Peyer's patch (tissue), 4 donors: ENCODE data around the gene IGSF8. TPM values are rescaled to one million over a fixed set of nuclear protein-coding genes. Genes with fewer than 3 reads are reported as not detected.

ENCODE experiments used
- DNase-seq, 3 donors: peaks; one replicate each; pipeline ENCODE4 v3.0.0-alpha.2; 2017 to 2019
- H3K27ac ChIP-seq, 4 donors: fragments of 200-600 bp; sonication (generic); one replicate each; pipeline ENCODE4 v1.5.1; 2016 to 2019
- H3K27me3 ChIP-seq, 2 donors: fragments of 200-600 bp; sonication (generic); one replicate each; pipeline ENCODE4 v1.5.1; 2019
- H3K36me3 ChIP-seq, 3 donors: fragments of 200-600 bp; sonication (generic); one replicate each; pipeline ENCODE4 v1.5.1; 2016 to 2019
- H3K4me1 ChIP-seq, 4 donors: fragments of 200-600 bp; sonication (generic); one replicate each; pipeline ENCODE4 v1.5.1; 2016 to 2019
- H3K4me3 ChIP-seq, 4 donors: fragments of 200-600 bp; sonication (generic); 1 replicate in 3 of 4; 2 replicates in 1 of 4; pipeline ENCODE4 v1.5.1; 2016 to 2019; ENCODE audit warnings: mild to moderate bottlenecking in 1 of 4
- H3K9me3 ChIP-seq, 4 donors: fragments of 200-600 bp; sonication (generic); one replicate each; pipeline ENCODE4 v1.5.1; 2016 to 2019; ENCODE audit warnings: mild to moderate bottlenecking in 1 of 4
- CTCF ChIP-seq, 6 experiments: fragments of 450-650 bp in 4 of 6; fragments of 200-600 bp in 2 of 6; sonication (generic) in 1 of 6; IDR thresholded peaks; one replicate each; pipeline ENCODE4 v1.5.1; 2017 to 2019; ENCODE audit warnings: antibody characterized with exemption in 6 of 6, mild to moderate bottlenecking in 3 of 6, moderate library complexity in 1 of 6
- POLR2A ChIP-seq, 2 donors: fragments of 450-650 bp; IDR thresholded peaks; one replicate each; pipeline ENCODE4 v1.5.1; 2017; ENCODE audit warnings: antibody characterized with exemption in 2 of 2, mild to moderate bottlenecking in 2 of 2, moderate library complexity in 2 of 2
- total RNA-seq, 4 donors: library from RNA; depleted of rRNA; stranded (reverse); fragments of >200 nt; gene quantifications; one replicate each; pipeline ENCODE4 v1.1.0, GENCODE V29; 2016

IGSF8 gene
- total RNA-seq, 4 donors from 2014 or later, result 20.6 to 65.3 (median 38.9) TPM

GRCh38 chr1:160043543-160043942 lies 54.9 kb downstream of the IGSF8 start:
- H3K27me3 ChIP-seq, result no peaks in the 10 kb centered on the region
- no peak for TF ChIP-seq POLR2A (IDR thresholded peaks at IDR 0.05)
- no peak for TF ChIP-seq CTCF (IDR thresholded peaks at IDR 0.05)
- peaks cover 0 to 21% (median 0%) of the 10 kb centered on the region in 4 donors for H3K4me1 ChIP-seq
- H3K36me3 ChIP-seq, result no peaks in the 10 kb centered on the region
- H3K9me3 ChIP-seq, result no peaks in the 10 kb centered on the region
- no peak overlapping the region for H3K27ac ChIP-seq
- DNase-seq, result no peak
- no peak overlapping the region for H3K4me3 ChIP-seq

Other genes starting within 250 kb of the IGSF8 start
- under 1 TPM in 1 of 4 donors, not detected in 3; 0.85 TPM for gene VSIG8, start 236.0 kb downstream of the IGSF8 start, total RNA-seq
- 1 to 10 TPM in 1 of 4 donors, not detected in 3; 2.5 TPM for gene CFAP45, start 198.5 kb downstream of the IGSF8 start, total RNA-seq
- 100 to 1,000 TPM; 120 to 304 (median 177) TPM for gene TAGLN2, start 173.1 kb downstream of the IGSF8 start, total RNA-seq
- 100 to 1,000 TPM in 1 of 4 donors, 10 to 100 TPM in 2, 1 to 10 TPM in 1; 5.8 to 169 (median 40.6) TPM for gene IGSF9, start 153.0 kb downstream of the IGSF8 start, total RNA-seq
- gene SLAMF9, start 144.4 kb downstream of the IGSF8 start, total RNA-seq, result not detected
- gene PIGM, start 66.6 kb downstream of the IGSF8 start, total RNA-seq, result 1 to 10 TPM in 3 of 4 donors, under 1 TPM in 1; under 0.01 to 6.7 (median 5.5) TPM
- gene KCNJ10, start 28.5 kb downstream of the IGSF8 start, total RNA-seq, result not detected
- not detected for gene KCNJ9, start 17.1 kb downstream of the IGSF8 start, total RNA-seq
- 1 to 10 TPM; 2.3 to 7.4 (median 6.0) TPM for gene ATP1A2, start 17.1 kb upstream of the IGSF8 start, total RNA-seq
- under 1 TPM in 1 of 4 donors, not detected in 3; 0.57 TPM for gene ATP1A4, start 53.0 kb upstream of the IGSF8 start, total RNA-seq
- gene CASQ1, start 92.0 kb upstream of the IGSF8 start, total RNA-seq, result 1 to 10 TPM in 1 of 4 donors, not detected in 3; 2.6 TPM
- gene PEA15, start 106.8 kb upstream of the IGSF8 start, total RNA-seq, result 10 to 100 TPM; 10.2 to 34.7 (median 17.3) TPM
- 100 to 1,000 TPM; 121 to 359 (median 202) TPM for gene DCAF8, start 163.9 kb upstream of the IGSF8 start, total RNA-seq
- gene PEX19, start 186.5 kb upstream of the IGSF8 start, total RNA-seq, result 10 to 100 TPM; 25.4 to 45.6 (median 40.2) TPM
- 100 to 1,000 TPM; 109 to 173 (median 138) TPM for gene COPA, start 244.6 kb upstream of the IGSF8 start, total RNA-seq
- 100 to 1,000 TPM in 3 of 4 donors, 10 to 100 TPM in 1; 34.7 to 173 (median 158) TPM for gene NCSTN, start 244.8 kb upstream of the IGSF8 start, total RNA-seq